Stomach (tissue), 9 donors: Measurements from ENCODE around the gene VPS51. TPM values are rescaled to one million over a fixed set of nuclear protein-coding genes. Genes with fewer than 3 reads are reported as not detected.

Source experiments
- DNase-seq, 2 donors: peaks; one replicate each; pipeline versions ENCODE4 v3.0.0 to v3.0.0-alpha.2; 2013 to 2019
- H3K27ac ChIP-seq, 5 donors: fragments of 200-600 bp in 4 of 5; sonication (generic) in 4 of 5; one replicate each; pipeline ENCODE4 v1.5.1; 2013 to 2019; ENCODE audit warnings: mild to moderate bottlenecking in 1 of 5, moderate library complexity in 1 of 5
- H3K27me3 ChIP-seq, 3 donors: fragments of 200-600 bp; sonication (generic); one replicate each; pipeline ENCODE4 v1.5.1; 2017 to 2019; ENCODE audit warnings: mixed run types in 1 of 3
- H3K36me3 ChIP-seq, 4 donors: fragments of 200-600 bp; sonication (generic); 1 replicate in 3 of 4; 2 replicates in 1 of 4; pipeline ENCODE4 v1.5.1; 2016 to 2019
- H3K4me1 ChIP-seq, 4 donors: fragments of 200-600 bp; sonication (generic); one replicate each; pipeline ENCODE4 v1.5.1; 2016 to 2019
- H3K4me3 ChIP-seq, 4 donors: fragments of 200-600 bp; sonication (generic) in 3 of 4; one replicate each; pipeline ENCODE4 v1.5.1; 2016 to 2019; ENCODE audit warnings: mild to moderate bottlenecking in 1 of 4
- H3K9me3 ChIP-seq, 4 donors: fragments of 200-600 bp; sonication (generic); one replicate each; pipeline ENCODE4 v1.5.1; 2016 to 2019
- CTCF ChIP-seq, 7 experiments: fragments of 450-650 bp in 4 of 7; fragments of 200-600 bp in 3 of 7; sonication (generic) in 3 of 7; IDR thresholded peaks; one replicate each; pipeline ENCODE4 v1.5.1; 2016 to 2019; ENCODE audit warnings: antibody characterized with exemption in 7 of 7, control low read depth in 2 of 7, mild to moderate bottlenecking in 1 of 7
- EP300 ChIP-seq: sonication (generic); formaldehyde crosslinking; IDR thresholded peaks from one replicate; pipeline ENCODE4 v1.6.1; 2017; ENCODE audit warnings: antibody characterized with exemption
- POLR2A ChIP-seq, 4 donors: fragments of 450-650 bp; IDR thresholded peaks; one replicate each; pipeline ENCODE4 v1.6.1; 2016; ENCODE audit warnings: antibody characterized with exemption in 4 of 4, control low read depth in 2 of 4, mild to moderate bottlenecking in 1 of 4, moderate library complexity in 1 of 4
- POLR2AphosphoS5 ChIP-seq, 3 donors: sonication (generic); formaldehyde crosslinking; IDR thresholded peaks; one replicate each; pipeline ENCODE4 v1.6.1; 2016; ENCODE audit warnings: antibody characterized with exemption in 3 of 3
- WGBS, 5 donors: extraction: QIAGEN DNeasy Blood & Tissue Kit in 3 of 5; methylation state at CpG; one replicate each; pipeline versions ENCODE4 v1.1.5 to v1.1.7; 2013 to 2018; 5-methylcytosine and 5-hydroxymethylcytosine counted together
- intact Hi-C: fragments of 100-400 bp; cut with DNase I; formaldehyde crosslinking; loops from one replicate; pipeline ENCODE4 v1.15.1; 2023; ENCODE audit warnings: low total_unique reads
- polyA plus RNA-seq, 3 donors: library from polyadenylated mRNA; stranded (reverse); fragments of 200-250 nt; gene quantifications; one replicate each; pipeline ENCODE4 v1.2.3, GENCODE V29; 2013
- total RNA-seq, 5 donors: library from RNA; depleted of rRNA; stranded (reverse); fragments of >200 nt; gene quantifications; one replicate each; pipeline versions ENCODE4 v1.1.0 to v1.2.3, GENCODE V29; 2014 to 2016
- donor health status: healthy with polysubstance abuse.
- donor health status: Bipolar disorder and iron deficiency.
- donor health status: healthy.

Gene VPS51
- total and polyA plus RNA-seq, 8 donors = 124 to 2,272 (median 202) TPM

- WGBS, 5 donors = 55 to 69% (median 64%) methylated on average over 9 of the region's 9 CpGs
- Histone ChIP-seq H3K36me3 (no peaks in the 10 kb centered on the region), H3K27me3 (no peaks in the 10 kb centered on the region), H3K9me3 (no peaks in the 10 kb centered on the region), H3K27ac (no peak overlapping the region), H3K4me1 (no peaks in the 10 kb centered on the region), H3K4me3 (no peak overlapping the region)
- intact Hi-C loops = no loop called here
- TF ChIP-seq POLR2A (IDR thresholded peaks at IDR 0.05) (no peak), EP300 (no peak), CTCF (IDR thresholded peaks at IDR 0.05) (no peak), POLR2AphosphoS5 (IDR thresholded peaks at IDR 0.05) (no peak)
- peak in 1 of 2 donors; percentile 27 for DNase-seq
Measured at GRCh38 chr11:65060913-65061408, 35.1 kb upstream of the VPS51 start.

- WGBS, 5 donors = 42 to 72% (median 61%) methylated on average over 3 of the region's 3 CpGs
- Histone ChIP-seq H3K9me3 (no peaks in the 10 kb centered on the region), H3K4me3 (no peak overlapping the region), H3K27ac (no peak overlapping the region), H3K4me1 (no peaks in the 10 kb centered on the region), H3K36me3 (no peaks in the 10 kb centered on the region), H3K27me3 (no peaks in the 10 kb centered on the region)
- intact Hi-C loops = no loop called here
- DNase-seq = no peak
- TF ChIP-seq CTCF (IDR thresholded peaks at IDR 0.05) = no peak
- no peak for TF ChIP-seq EP300
- TF ChIP-seq POLR2AphosphoS5 (IDR thresholded peaks at IDR 0.05) = no peak
- no peak for TF ChIP-seq POLR2A (IDR thresholded peaks at IDR 0.05)
Measured at GRCh38 chr11:65063532-65063931, 32.5 kb upstream of the VPS51 start.

- no peak overlapping the region for H3K27ac ChIP-seq
- intact Hi-C loops = no loop called here
- TF ChIP-seq POLR2A (IDR thresholded peaks at IDR 0.05) (no peak), CTCF (IDR thresholded peaks at IDR 0.05) (no peak), POLR2AphosphoS5 (IDR thresholded peaks at IDR 0.05) (no peak)
- H3K4me3 ChIP-seq = no peak overlapping the region
- H3K27me3 ChIP-seq = no peaks in the 10 kb centered on the region
- WGBS, 5 donors = 86 to 95% (median 91%) methylated on average over 4 of the region's 4 CpGs
- H3K36me3 ChIP-seq = no peaks in the 10 kb centered on the region
- DNase-seq = no peak
- H3K9me3 ChIP-seq = no peaks in the 10 kb centered on the region
- H3K4me1 ChIP-seq = no peaks in the 10 kb centered on the region
Measured at GRCh38 chr11:65064847-65065240, 31.2 kb upstream of the VPS51 start.

- no peak for DNase-seq
- 77 to 84% (median 79%) methylated on average over 7 of the region's 7 CpGs for WGBS, 5 donors
Measured at GRCh38 chr11:65065851-65066250, 30.2 kb upstream of the VPS51 start.

More at GRCh38 chr11:65065851-65066250, 30.2 kb upstream of the VPS51 start:
- no peaks in the 10 kb centered on the region for H3K27me3 ChIP-seq
- TF ChIP-seq POLR2AphosphoS5 (IDR thresholded peaks at IDR 0.05) = no peak
- no peak for TF ChIP-seq CTCF (IDR thresholded peaks at IDR 0.05)
- TF ChIP-seq EP300 = no peak
- TF ChIP-seq POLR2A (IDR thresholded peaks at IDR 0.05) = no peak
- H3K4me3 ChIP-seq = no peak overlapping the region
- no peaks in the 10 kb centered on the region for H3K9me3 ChIP-seq
- H3K27ac ChIP-seq = no peak overlapping the region
- no peaks in the 10 kb centered on the region for H3K4me1 ChIP-seq
- H3K36me3 ChIP-seq = no peaks in the 10 kb centered on the region
- intact Hi-C loops = no loop called here
